ENCODE measurements around the gene TIGIT.

The TIGIT gene

DNA sequence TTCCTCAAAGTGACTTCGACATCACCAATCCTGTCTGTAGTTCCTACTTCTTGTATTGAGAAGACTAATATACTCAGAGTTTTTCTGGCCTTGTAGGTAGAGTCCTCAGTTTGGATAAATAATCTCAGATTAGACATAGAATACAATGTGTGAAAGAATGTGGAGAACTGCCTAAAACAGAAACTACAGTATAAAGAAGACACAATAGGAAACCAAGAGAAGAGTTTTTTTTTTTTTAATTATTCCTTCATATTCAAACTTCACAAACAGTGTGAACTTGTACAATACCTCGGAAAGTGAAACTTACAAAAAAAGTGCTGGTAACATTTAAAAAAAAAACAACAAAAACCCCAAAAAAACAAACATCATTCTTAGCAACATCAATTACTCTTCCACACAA is 20.5 kb downstream of the TIGIT start:
- no peak for DNase-seq

- no peak for DNase-seq
Observed at GRCh38 chr3:114318295-114318694, 24.5 kb downstream of the TIGIT start.

GRCh38 chr3:114319453-114319852 is 25.6 kb downstream of the TIGIT start:
- DNase-seq: peak; percentile 80

DNA sequence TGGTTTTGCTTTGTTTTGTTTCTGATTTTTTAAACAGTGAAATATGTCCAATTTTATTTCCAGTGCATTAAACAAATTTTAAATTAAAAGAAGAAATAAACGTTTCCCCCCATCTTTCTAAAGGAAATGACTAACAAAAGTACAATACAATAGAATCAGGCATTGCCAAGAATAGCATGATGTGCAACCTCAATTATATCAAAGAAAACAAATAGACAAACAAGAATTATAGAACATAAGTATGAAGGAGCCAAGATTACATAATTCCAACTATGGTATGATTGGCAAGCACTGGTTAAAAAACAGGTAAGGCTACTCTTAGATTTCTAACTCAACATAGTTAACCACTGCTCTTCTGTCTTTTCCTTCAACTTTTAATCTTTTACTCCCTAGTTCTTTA is 26.4 kb downstream of the TIGIT start:
- DNase-seq: no peak

- no peak for DNase-seq
Observed at GRCh38 chr3:114323546-114324254, 29.9 kb downstream of the TIGIT start.

- DNase-seq: no peak
Observed at GRCh38 chr3:114327665-114328064, 33.8 kb downstream of the TIGIT start.

- DNase-seq: no peak
Observed at GRCh38 chr3:114328345-114328744, 34.5 kb downstream of the TIGIT start.

GRCh38 chr3:114329823-114330222 is 36.0 kb downstream of the TIGIT start:
- DNase-seq: no peak

DNA sequence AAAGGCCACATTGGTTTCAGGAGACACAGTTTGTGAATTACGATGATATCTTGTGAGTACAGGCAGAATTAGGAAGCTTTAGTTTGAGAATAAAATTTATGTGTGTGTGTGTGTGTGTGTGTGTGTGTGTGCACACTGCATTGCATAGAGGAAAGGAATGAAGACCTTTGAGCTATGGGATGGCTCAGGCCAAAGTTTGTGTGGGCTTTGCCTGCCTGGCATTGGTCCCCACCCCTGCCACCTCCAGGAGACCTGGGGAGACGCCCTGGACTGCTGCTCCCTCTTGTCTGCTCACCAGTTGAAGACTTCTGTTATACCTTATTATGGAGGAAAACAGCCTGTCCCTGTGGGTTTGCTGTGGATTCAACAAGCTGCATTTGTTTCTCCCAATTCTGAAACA is 37.2 kb downstream of the TIGIT start:
- no peak for DNase-seq

DNA sequence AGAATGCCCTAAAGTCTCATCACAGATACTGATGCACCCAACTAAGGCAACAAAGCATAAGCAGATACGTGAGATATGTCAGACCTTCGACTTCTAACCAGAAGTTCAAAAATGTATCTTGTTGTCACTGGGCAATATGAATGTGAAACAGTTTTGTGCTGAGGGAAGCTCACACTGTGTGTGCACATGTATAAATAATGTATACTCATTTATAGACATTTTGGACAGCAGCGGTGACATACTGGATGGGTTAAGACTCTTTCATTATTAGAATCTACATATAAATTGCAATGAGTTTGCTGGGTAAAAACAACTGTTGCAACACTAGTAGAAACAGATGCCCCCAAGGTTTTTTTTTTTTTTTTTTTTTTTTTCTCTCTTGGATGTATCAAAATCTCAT is 37.9 kb downstream of the TIGIT start:
- DNase-seq: no peak

DNA sequence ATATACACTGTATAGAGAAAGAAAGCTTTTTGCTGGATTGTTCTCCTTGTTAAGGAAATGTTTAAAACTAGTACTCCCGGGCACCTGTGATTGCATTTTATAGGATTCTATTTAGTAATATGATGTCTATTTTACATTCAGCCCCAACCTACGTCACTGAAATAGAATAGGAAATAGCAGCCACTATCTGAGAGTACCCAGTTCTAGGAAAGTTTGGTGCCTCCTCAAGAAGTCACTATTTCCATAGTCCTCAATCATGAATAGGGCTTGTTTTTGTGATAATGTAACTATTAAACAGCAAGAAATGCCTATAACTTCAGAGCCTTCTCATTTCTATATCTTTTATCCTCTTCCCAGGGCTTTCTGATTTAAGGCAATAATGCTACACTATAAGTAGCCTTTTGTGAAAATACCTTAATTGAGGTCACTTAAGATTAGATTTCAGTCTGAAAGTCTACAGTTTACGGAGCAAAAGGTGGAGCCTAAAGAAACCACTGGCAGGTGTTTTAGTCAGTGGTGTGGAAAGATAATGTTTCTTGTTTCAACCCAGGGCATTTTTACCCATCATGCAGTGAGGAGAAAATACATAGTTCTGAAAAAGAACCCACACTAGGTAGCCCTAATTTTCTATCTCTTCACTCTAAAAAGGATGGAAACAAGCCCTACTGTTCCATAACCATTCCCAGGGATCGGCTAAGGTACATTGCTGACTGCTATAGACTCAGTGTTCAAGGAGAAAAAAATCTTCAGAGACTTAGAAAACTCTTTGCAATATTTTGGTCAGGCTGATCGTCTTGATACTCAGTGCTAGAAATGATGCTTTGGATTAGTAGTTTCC is 38.7 kb downstream of the TIGIT start:
- DNase-seq: no peak

- DNase-seq: no peak
Observed at GRCh38 chr3:114333180-114333922, 39.5 kb downstream of the TIGIT start.

DNA sequence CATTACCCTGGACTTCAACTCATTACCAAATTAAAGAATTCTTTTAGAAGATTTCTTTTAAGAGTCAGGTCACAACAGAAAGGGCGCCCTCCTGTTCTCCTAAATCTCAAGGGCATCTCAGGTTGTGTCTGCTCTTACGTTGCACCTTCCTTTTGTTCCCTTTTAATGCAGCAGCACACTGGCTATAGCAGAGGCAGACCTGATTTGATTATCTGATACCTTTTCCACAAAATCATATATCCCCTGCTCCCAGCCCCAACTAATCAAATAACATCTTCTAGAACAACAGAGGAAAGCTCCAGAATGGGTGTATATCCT is 40.1 kb downstream of the TIGIT start:
- DNase-seq: no peak

GRCh38 chr3:114336122-114336697 is 42.4 kb downstream of the TIGIT start:
- peak; percentile 33 for DNase-seq

- no peak for DNase-seq
Observed at GRCh38 chr3:114336857-114337256, 43.0 kb downstream of the TIGIT start.

GRCh38 chr3:114338651-114339357 is 45.0 kb downstream of the TIGIT start:
- no peak for DNase-seq

GRCh38 chr3:114344492-114344891 is 50.7 kb downstream of the TIGIT start:
- DNase-seq: no peak

GRCh38 chr3:114350271-114350670 is 56.4 kb downstream of the TIGIT start:
- no peak for DNase-seq

DNA sequence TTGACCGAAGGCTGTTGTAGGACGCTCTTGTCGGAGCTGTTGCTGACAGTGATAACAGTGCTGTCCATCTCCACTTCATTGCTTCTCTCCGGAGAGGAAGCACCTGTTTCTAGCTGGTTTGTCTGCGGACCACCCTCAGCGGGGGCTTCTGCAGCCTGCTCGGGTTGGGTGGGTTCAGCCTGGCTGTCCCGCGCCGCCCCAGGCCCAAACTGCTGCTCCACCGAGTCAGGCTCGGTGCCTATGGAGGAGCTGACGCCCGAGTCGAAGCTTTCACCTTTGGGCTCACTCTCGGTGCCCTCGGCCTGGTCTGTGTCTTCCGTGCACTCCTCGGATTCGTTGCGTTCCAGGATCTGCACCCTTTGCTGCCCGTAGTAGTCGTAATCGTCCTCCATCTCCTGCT is 56.9 kb downstream of the TIGIT start:
- no peak for DNase-seq

DNA sequence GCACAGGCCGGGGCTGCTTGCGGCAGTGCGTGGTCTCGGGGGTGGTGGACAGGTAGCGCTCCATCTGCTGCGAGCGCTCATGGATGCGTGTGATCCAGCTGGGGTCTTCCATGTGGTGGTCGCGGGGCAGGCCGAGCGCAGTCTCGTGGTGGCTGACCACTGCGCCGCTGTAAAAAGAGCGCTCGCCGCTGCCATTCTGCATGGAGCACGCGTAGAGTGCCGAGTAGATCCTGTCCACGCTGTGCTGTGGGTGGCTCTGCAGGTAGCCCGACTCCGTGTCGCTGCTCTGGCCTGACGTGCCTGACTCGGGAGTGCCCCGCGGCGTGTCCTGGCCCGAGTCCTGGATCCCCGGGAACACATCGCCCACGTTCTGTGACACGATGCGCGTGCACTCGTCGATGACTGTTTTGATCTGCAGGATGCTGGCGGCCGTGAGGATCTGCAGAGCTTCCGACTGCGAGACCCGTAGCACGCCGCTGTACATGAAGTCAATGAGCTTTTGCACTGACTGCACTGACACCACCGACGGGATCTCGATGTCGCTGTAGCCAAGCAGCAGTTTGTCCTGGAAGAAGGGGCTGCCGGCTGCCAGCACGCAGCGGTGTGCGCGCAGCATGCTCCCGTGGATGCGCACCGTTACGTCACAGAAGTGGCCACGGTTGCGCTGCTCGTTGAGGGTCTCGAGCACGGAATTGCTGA is 57.4 kb downstream of the TIGIT start:
- no peak for DNase-seq

GRCh38 chr3:114351822-114352145 is 58.0 kb downstream of the TIGIT start:
- no peak for DNase-seq

GRCh38 chr3:114355653-114356052 is 61.8 kb downstream of the TIGIT start:
- no peak for DNase-seq
